Globus pallidus (tissue), 1 donor: Measurements from ENCODE around the gene RHOXF1.
"Not testable (repeated sequence)": the region's sequence is repeated elsewhere in the genome, so short reads cannot be mapped to it uniquely, and the experiment has no call there.

ENCODE experiments used
- DNase-seq: peaks from one replicate; pipeline ENCODE4 v3.0.0-alpha.2; 2015; ENCODE audit warnings: low spot score

RHOXF1 gene, protein sequence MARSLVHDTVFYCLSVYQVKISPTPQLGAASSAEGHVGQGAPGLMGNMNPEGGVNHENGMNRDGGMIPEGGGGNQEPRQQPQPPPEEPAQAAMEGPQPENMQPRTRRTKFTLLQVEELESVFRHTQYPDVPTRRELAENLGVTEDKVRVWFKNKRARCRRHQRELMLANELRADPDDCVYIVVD

DNA sequence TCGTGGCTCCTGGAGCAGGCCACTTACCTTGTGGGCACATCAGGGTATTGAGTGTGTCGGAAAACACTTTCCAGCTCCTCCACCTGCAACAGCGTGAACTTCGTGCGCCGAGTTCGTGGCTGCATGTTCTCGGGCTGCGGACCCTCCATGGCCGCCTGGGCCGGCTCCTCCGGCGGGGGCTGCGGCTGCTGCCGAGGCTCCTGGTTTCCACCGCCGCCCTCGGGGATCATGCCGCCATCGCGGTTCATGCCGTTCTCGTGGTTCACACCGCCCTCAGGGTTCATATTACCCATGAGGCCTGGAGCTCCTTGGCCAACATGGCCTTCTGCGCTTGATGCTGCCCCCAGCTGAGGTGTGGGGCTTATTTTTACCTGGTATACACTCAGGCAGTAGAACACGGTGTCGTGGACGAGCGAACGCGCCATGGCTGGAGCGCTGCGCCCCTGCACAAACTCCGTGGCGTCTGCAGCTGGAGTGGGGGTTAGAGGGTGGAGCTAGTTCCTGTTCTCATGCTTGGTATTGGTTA, at the start of gene RHOXF1:
Gene RHOXF1, minus strand, starts transcription at position 476 of the 526 bp plus-strand sequence. Its CDS starts 51 bp downstream, at position 425.
- no peak for DNase-seq

DNA sequence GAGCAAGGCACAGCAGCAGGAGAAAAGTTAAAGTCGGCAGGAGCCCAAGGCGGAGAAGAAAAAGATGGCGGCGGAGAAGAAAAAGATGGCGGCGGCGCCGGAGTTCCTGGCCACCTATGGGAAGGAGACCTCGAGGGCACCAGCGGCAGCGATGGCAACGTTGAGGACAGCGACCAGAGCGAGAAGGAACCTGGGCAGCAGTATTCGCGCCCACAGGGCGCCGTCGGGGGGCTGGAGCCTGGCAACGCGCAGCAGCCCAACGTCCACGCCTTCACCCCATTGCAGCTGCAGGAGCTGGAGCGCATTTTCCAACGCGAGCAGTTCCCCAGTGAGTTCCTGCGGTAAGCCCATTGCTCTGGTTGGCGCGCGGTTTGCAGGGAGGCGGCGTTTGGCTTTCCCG, 43.4 kb upstream of the RHOXF1 start:
- DNase-seq, result not testable (repeated sequence)

GRCh38 chrX:120158313-120158712, 42.6 kb upstream of the RHOXF1 start, which contains the start of gene RHOXF2:
Gene RHOXF2, plus strand, starts transcription at chrX:120158613. Its CDS starts 138 bp downstream, at chrX:120158751.
- not testable (repeated sequence) for DNase-seq

DNA sequence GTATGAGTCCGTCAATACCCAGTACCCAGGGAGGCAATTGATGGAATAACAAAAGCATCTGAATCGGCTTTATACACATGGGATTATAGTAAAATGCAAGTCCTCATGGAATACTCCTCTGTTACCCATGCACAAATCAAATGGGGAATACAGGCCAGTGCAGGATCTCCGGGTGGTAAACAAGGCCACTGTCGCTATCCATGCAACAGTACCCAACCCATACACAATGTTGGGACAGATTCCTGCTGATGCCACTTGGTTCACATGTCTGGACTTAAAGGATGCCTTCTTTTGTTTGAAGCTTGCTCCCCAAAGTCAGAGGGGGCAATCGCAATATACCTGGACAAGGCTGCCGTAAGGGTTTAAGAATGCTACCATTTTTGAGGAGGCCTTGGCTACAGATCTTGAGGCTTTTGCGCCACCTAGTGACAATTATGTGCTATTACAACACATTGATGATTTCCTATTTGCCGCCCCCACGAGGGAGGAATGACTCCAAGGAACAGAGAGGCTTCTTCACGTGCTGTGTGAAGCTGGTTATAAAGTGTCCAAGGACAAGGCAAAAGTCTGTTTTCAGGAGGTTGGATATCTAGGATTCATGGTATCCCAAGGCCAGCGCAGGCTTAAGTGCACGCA, 34.5 kb upstream of the RHOXF1 start:
- not testable (repeated sequence) for DNase-seq

- no peak for DNase-seq
These were observed 31.8 kb upstream of the RHOXF1 start for GRCh38 chrX:120147537-120147936.

DNA sequence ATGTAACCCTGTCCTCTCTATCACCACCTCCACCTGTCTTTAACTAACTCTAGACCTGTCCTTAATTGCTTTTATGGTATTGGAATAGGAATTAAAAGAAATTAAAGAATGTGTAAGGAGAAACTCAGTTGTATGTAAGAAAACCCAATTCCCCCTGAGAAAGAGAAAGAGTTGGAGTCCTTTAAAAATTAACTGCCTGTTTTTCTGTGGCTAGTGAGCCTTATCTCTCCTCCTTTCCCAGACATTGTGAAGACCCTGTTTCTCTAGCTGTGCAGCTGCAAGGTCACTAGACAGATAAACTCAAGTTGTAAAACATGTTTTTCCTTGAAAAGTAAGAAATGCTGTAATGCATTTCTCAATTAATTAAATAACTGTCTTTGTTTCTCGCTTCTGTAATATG, 30.6 kb upstream of the RHOXF1 start:
- DNase-seq, result not testable (repeated sequence)

DNA sequence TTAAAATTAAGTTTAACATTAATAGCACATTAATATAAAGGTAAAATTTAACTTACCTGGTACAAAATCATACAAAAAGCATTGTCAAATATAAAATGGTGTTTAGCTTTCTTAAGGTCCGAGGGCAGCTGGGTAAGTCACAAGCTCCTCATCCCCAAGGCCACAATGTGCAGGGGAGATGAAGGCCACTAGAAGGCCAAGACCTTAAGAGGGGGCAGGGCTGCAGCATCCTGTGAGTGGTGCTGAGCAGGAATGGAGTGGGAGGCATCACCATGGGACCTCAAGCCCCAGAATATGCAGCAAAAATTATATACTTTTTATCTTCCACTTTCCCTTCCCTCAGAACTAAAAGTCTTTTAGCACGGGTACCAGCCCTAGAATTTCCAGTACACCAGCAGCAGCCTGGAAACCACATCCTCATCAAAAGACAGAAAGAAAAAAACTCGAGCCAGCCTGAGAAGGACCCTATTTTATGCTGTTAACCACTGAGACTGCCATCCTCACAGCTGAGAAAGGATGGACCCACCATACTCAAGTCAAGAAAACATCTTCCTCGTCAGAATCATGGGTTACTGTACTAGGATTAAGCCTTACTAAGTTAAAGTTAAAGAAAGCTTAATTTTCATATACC, 29.7 kb upstream of the RHOXF1 start:
- no peak for DNase-seq

GRCh38 chrX:120144178-120144844, 28.6 kb upstream of the RHOXF1 start:
- DNase-seq, result no peak

DNA sequence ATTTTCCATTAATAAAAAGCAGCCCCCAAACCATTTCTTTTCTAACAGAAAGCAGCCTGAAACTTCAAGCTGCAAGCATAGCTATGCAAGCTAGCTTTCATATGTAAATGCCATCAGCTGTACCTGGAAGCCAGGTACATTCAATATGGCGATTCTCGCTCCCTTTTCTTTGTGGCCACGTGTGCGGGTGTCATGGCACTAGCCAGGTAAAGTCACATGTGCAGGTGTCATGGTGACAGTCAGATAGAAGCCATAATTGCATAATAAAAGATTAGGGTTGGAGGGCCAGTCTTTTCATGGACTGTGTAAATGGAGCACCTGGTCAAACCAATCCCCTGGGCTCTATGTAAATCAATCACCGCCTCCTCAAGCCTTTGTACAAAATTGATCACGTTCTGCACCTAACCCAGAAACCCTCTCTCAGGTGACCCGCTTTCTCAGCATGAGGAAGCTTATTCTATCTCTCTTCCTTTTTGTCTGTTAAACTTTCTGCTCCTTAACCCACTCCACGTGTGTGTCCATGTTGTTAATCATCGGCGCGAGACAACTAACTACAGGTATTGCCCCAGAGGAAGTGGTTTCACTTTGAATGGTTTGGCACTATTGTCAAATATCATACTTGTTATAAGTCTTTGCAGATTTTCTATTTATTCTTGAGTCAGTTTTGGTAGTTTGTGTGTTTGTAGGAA, 24.7 kb upstream of the RHOXF1 start:
- DNase-seq, result no peak

DNA sequence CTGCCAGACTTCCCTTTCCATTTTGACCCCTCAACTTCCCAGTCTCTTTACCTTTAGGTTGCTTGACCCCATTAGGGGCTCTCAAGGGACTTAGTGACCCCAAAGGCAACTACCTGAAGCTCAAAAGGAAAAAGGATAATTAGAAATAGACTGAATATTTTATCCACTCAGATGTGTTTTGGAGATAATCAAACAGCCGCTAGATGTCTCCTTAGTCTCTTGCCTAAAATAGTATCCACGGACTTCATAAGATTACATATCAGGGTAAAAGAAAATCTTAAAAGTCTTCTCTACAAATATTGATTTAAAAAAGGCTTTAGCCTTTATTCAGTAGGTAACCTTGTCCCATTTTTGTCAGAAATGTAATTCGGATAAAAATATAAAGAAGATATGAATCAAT, 21.7 kb upstream of the RHOXF1 start:
- DNase-seq, result no peak

- DNase-seq, result no peak
These were observed 21.1 kb upstream of the RHOXF1 start for GRCh38 chrX:120136840-120137239.

DNA sequence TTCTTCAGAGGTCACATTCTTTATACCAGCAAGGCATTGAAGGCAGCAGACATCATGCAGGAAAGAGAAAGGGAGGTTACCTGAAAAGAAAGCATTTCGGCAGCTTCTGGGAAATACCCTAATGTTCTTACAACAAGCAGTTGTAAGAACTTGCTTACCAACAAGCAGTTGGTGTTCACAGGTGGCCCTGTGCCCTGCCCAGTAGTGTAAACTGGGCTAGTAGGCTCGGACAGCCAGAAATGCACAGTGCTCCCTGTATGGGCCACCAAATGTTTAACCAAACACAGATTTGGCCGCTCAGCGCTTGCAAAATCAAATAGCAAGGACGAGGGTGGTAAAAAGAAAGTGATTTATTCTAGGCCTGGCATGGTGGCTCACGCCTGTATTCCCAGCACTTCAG, 20.4 kb upstream of the RHOXF1 start:
- DNase-seq, result no peak

- not testable (repeated sequence) for DNase-seq
These were observed 12.7 kb upstream of the RHOXF1 start for GRCh38 chrX:120128306-120128846.

DNA sequence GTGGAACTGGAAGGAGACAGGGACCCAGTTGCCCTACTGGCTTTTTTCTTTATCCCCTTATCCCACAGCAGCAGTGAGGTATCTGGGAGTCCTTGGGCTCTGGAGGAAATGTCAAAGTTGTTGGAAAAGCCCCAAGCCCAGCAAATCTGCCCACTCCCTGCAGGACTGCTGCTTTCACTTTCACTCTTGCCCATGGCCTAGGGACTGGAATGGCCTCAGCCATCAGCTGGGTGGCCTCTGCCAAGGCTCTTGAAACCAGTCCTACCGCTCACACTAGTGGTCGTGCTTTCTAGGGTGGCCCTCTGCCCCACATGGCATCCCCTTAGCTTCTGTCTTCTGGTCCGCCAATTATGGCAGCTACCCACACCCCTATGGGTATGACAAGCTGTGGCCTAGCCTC, 9.7 kb upstream of the RHOXF1 start:
- DNase-seq, result no peak

DNA sequence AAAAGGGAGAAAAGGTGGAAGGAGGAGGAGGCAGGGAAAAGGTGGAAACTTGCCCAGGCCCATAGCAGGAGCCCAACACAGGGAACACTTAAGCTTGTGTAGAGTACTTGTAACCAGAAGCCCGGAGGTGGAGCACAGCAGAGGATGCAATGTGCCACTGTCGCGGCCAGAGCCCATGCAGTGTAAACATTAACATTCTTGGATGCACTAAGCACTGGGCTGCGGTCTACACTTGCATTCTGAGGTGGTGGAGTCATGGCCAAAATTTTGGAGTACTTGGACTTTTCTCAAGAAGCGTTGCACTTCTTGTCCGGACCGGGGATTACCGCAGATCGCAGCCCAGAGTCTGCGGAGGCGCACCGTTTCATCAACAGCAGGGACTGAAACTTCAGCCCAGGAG, 4.5 kb upstream of the RHOXF1 start:
- no peak for DNase-seq

DNA sequence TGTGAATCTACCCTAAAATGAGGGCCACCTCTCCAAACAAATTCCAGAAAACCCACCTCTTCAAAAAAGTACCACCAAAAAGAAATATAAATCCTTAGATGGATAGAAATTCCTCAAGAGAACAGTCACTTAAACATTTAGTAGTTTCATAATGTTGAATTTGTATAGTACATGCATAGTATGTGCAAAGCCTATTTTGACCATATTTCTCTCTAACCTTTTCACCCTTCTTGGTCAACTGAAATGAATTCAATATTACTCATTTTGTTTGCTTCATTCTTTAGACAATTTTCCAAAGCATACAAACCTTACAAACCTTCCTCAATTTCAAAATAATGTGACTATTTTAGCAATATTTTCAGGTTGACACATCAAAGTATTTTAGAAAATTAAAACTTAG, 4.1 kb downstream of the RHOXF1 start:
- DNase-seq, result no peak

DNA sequence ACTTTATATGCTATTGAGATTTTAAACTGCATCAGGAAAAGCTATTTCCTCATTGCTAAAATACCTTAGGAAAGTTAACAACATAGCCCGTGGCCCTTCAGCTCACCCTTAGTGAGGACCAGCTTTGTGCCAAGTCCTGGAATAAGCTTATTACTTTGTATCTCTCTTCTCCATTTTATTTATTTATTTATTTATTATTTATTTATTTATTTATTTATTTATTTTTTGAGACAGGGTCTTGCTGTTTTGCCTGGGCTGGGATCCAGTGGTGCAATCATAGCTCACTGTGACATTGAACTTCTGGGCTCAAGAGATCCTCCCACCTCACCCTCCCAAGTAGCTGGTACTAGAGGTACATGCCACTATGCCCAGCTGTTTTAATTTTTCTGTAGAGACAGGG, 6.3 kb downstream of the RHOXF1 start:
- no peak for DNase-seq

DNA sequence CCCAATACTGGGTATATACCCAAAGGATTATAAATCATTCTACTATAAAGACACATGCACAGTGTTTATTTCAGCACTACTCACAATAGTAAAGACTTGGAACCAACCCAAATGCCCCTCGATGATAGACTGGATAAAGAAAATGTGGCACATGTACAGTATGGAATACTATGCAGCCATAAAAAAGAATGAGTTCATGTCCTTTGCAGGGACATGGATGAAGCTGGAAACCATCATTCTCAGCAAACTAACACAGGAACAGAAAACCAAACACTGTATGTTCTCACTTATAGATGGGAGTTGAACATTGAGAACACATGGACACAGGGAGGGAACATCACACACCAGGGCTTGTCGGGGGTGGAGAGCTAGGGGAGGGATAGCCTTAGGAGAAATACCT, 11.0 kb downstream of the RHOXF1 start:
- not testable (repeated sequence) for DNase-seq

- not testable (repeated sequence) for DNase-seq
These were observed 14.7 kb downstream of the RHOXF1 start for GRCh38 chrX:120101057-120101456.

DNA sequence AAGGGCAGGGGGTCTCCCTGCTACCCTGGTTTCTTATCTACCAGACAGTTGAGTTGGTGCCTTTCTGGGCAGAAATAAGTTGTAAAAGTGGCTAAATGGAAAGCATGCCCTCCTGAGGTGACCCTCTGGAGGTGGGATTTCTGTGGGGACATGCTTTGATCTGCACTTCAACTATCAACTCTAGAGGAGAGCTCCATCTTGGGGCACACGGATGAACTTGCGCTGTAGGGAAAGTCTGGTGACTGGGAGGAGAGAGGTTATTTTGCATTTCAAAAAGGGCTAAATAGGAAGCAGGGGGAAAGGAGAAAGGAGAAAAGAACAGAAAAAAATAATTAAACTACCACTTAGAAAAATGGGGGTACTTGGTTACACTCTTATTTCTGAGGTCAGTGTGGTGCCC, 25.5 kb downstream of the RHOXF1 start:
- no peak for DNase-seq

- no peak for DNase-seq
These were observed 28.3 kb downstream of the RHOXF1 start for GRCh38 chrX:120087289-120088017.
